T-helper 2 cell treated with Interferon-gamma antibody and Interleukin-4, amounts not matched to agents 5 μg/mL and 100 μg/mL, for 36 hours (primary cell): ENCODE results near the gene PTPRD.

Source experiments
- DNase-seq: peaks from one replicate; pipeline ENCODE4 v3.0.0; 2021; ENCODE audit warnings: low spot score
- H3K27ac Mint-ChIP-seq: one replicate; pipeline ENCODE4 v1.8.0; 2021; ENCODE audit warnings: mild to moderate bottlenecking, mixed read lengths
- H3K27me3 Mint-ChIP-seq: one replicate; pipeline ENCODE4 v1.8.0; 2021; ENCODE audit warnings: low read depth, mixed read lengths
- H3K36me3 Mint-ChIP-seq: one replicate; pipeline ENCODE4 v1.8.0; 2021; ENCODE audit warnings: low read depth, mixed read lengths
- H3K4me1 Mint-ChIP-seq: one replicate; pipeline ENCODE4 v1.8.0; 2021; ENCODE audit warnings: low read depth, mixed read lengths
- H3K4me3 Mint-ChIP-seq: one replicate; pipeline ENCODE4 v1.8.0; 2022; ENCODE audit warnings: mild to moderate bottlenecking, moderate library complexity, mixed read lengths
- H3K9me3 Mint-ChIP-seq: one replicate; pipeline ENCODE4 v1.8.0; 2021; ENCODE audit warnings: mixed read lengths

Gene PTPRD

GRCh38 chr9:8390571-8390970 lies 2222.2 kb downstream of the PTPRD start:
- no peaks in the 10 kb centered on the region for H3K4me1 Mint-ChIP-seq
- H3K4me3 Mint-ChIP-seq = no peak overlapping the region
- no peaks in the 10 kb centered on the region for H3K36me3 Mint-ChIP-seq
- no peaks in the 10 kb centered on the region for H3K27me3 Mint-ChIP-seq
- no peak for DNase-seq
- H3K9me3 Mint-ChIP-seq = no peaks in the 10 kb centered on the region
- no peak overlapping the region for H3K27ac Mint-ChIP-seq

- DNase-seq = no peak
- H3K4me1 Mint-ChIP-seq = no peaks in the 10 kb centered on the region
- no peak overlapping the region for H3K4me3 Mint-ChIP-seq
- no peaks in the 10 kb centered on the region for H3K9me3 Mint-ChIP-seq
- no peaks in the 10 kb centered on the region for H3K36me3 Mint-ChIP-seq
- H3K27ac Mint-ChIP-seq = no peak overlapping the region
- no peaks in the 10 kb centered on the region for H3K27me3 Mint-ChIP-seq
These were observed 2223.3 kb downstream of the PTPRD start for GRCh38 chr9:8389531-8389930.

GRCh38 chr9:8388132-8388531 lies 2224.7 kb downstream of the PTPRD start:
- no peak overlapping the region for H3K27ac Mint-ChIP-seq
- no peaks in the 10 kb centered on the region for H3K4me1 Mint-ChIP-seq
- H3K4me3 Mint-ChIP-seq = no peak overlapping the region
- no peaks in the 10 kb centered on the region for H3K9me3 Mint-ChIP-seq
- H3K27me3 Mint-ChIP-seq = no peaks in the 10 kb centered on the region
- H3K36me3 Mint-ChIP-seq = no peaks in the 10 kb centered on the region
- no peak for DNase-seq

- no peaks in the 10 kb centered on the region for H3K36me3 Mint-ChIP-seq
- no peaks in the 10 kb centered on the region for H3K9me3 Mint-ChIP-seq
- H3K27ac Mint-ChIP-seq = no peak overlapping the region
- H3K4me1 Mint-ChIP-seq = no peaks in the 10 kb centered on the region
- no peaks in the 10 kb centered on the region for H3K27me3 Mint-ChIP-seq
- no peak for DNase-seq
- H3K4me3 Mint-ChIP-seq = no peak overlapping the region
These were observed 2228.7 kb downstream of the PTPRD start for GRCh38 chr9:8384091-8384490.

- Mint-ChIP-seq H3K4me1 (no peaks in the 10 kb centered on the region), H3K4me3 (no peak overlapping the region), H3K27me3 (no peaks in the 10 kb centered on the region), H3K36me3 (no peaks in the 10 kb centered on the region), H3K27ac (no peak overlapping the region), H3K9me3 (no peaks in the 10 kb centered on the region)
- DNase-seq = no peak
These were observed 2229.8 kb downstream of the PTPRD start for GRCh38 chr9:8382777-8383527.

- H3K27ac Mint-ChIP-seq = no peak overlapping the region
- no peaks in the 10 kb centered on the region for H3K36me3 Mint-ChIP-seq
- no peaks in the 10 kb centered on the region for H3K27me3 Mint-ChIP-seq
- H3K9me3 Mint-ChIP-seq = no peaks in the 10 kb centered on the region
- DNase-seq = no peak
- no peak overlapping the region for H3K4me3 Mint-ChIP-seq
- H3K4me1 Mint-ChIP-seq = no peaks in the 10 kb centered on the region
These were observed 2230.5 kb downstream of the PTPRD start for GRCh38 chr9:8382266-8382665.

GRCh38 chr9:8381601-8382000 lies 2231.2 kb downstream of the PTPRD start:
- Mint-ChIP-seq H3K4me1 (no peaks in the 10 kb centered on the region), H3K27me3 (no peaks in the 10 kb centered on the region), H3K36me3 (no peaks in the 10 kb centered on the region), H3K27ac (no peak overlapping the region), H3K4me3 (no peak overlapping the region), H3K9me3 (no peaks in the 10 kb centered on the region)
- DNase-seq = no peak

- DNase-seq = no peak
- H3K27ac Mint-ChIP-seq = no peak overlapping the region
- no peaks in the 10 kb centered on the region for H3K9me3 Mint-ChIP-seq
- no peaks in the 10 kb centered on the region for H3K27me3 Mint-ChIP-seq
- H3K36me3 Mint-ChIP-seq = no peaks in the 10 kb centered on the region
- no peaks in the 10 kb centered on the region for H3K4me1 Mint-ChIP-seq
- H3K4me3 Mint-ChIP-seq = no peak overlapping the region
These were observed 2238.3 kb downstream of the PTPRD start for GRCh38 chr9:8374471-8374870.

GRCh38 chr9:8371686-8372085 lies 2241.1 kb downstream of the PTPRD start:
- Mint-ChIP-seq H3K9me3 (no peaks in the 10 kb centered on the region), H3K4me1 (no peaks in the 10 kb centered on the region), H3K27ac (no peak overlapping the region), H3K4me3 (no peak overlapping the region), H3K27me3 (no peaks in the 10 kb centered on the region), H3K36me3 (no peaks in the 10 kb centered on the region)
- DNase-seq = no peak

GRCh38 chr9:8366161-8366926 lies 2246.5 kb downstream of the PTPRD start:
- Mint-ChIP-seq H3K27me3 (no peaks in the 10 kb centered on the region), H3K27ac (no peak overlapping the region), H3K4me1 (peaks cover 3% of the 10 kb centered on the region), H3K9me3 (no peaks in the 10 kb centered on the region), H3K36me3 (no peaks in the 10 kb centered on the region), H3K4me3 (no peak overlapping the region)
- DNase-seq = no peak

GRCh38 chr9:8365466-8366160 lies 2247.2 kb downstream of the PTPRD start:
- H3K27ac Mint-ChIP-seq = no peak overlapping the region

GRCh38 chr9:8365029-8365428 lies 2247.8 kb downstream of the PTPRD start:
- no peak overlapping the region for H3K4me3 Mint-ChIP-seq
- no peak overlapping the region for H3K27ac Mint-ChIP-seq
- no peaks in the 10 kb centered on the region for H3K36me3 Mint-ChIP-seq
- no peaks in the 10 kb centered on the region for H3K9me3 Mint-ChIP-seq
- H3K4me1 Mint-ChIP-seq = peaks cover 3% of the 10 kb centered on the region
- peak; percentile 13 for DNase-seq
- no peaks in the 10 kb centered on the region for H3K27me3 Mint-ChIP-seq

More at GRCh38 chr9:8365466-8366160, 2247.2 kb downstream of the PTPRD start:
- Mint-ChIP-seq H3K27me3 (no peaks in the 10 kb centered on the region), H3K4me1 (peaks cover 3% of the 10 kb centered on the region), H3K36me3 (no peaks in the 10 kb centered on the region), H3K4me3 (no peak overlapping the region), H3K9me3 (no peaks in the 10 kb centered on the region)
- no peak for DNase-seq

GRCh38 chr9:8364026-8364752 lies 2248.6 kb downstream of the PTPRD start:
- Mint-ChIP-seq H3K9me3 (no peaks in the 10 kb centered on the region), H3K27ac (no peak overlapping the region), H3K4me3 (no peak overlapping the region), H3K4me1 (peaks cover 3% of the 10 kb centered on the region), H3K27me3 (no peaks in the 10 kb centered on the region), H3K36me3 (no peaks in the 10 kb centered on the region)
- DNase-seq = no peak

- DNase-seq = no peak
- H3K27me3 Mint-ChIP-seq = no peaks in the 10 kb centered on the region
- H3K4me1 Mint-ChIP-seq = peaks cover 3% of the 10 kb centered on the region
- no peak overlapping the region for H3K27ac Mint-ChIP-seq
- no peak overlapping the region for H3K4me3 Mint-ChIP-seq
- H3K36me3 Mint-ChIP-seq = no peaks in the 10 kb centered on the region
- no peaks in the 10 kb centered on the region for H3K9me3 Mint-ChIP-seq
These were observed 2250.6 kb downstream of the PTPRD start for GRCh38 chr9:8362250-8362649.
